ENCODE results near the gene FAHD2B. TPM values are rescaled to one million over a fixed set of nuclear protein-coding genes. Genes with fewer than 3 reads are reported as not detected.
"Not testable (repeated sequence)": the region's sequence is repeated elsewhere in the genome, so short reads cannot be mapped to it uniquely, and the experiment has no call there.

FAHD2B gene
- total and polyA plus RNA-seq, 2 donors (not counting 1 experiment from before 2014, with no cell fraction given) = 3.3 to 7.3 TPM

DNA sequence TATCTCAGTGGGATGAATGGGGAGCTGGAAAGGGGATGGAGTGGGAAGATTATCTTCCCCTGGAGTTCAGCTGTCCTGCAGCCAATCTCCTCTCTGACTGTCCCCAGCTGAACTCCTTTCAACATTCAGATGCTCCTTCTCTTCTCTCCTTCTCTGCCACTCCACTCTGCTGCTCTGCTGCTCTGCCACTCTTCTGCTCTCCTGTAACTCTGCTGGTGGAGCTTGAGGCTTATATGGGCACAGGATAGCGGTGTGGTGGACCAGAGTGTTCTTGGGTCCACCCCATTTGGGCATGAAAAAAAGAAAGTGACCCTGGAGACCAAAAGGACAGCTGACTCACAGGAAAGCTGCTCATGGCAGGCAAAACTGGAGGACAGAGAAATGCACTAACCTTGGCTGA lies 26.6 kb downstream of the FAHD2B start:
- no peak overlapping the region for H2AFZ ChIP-seq (ENCODE audit: low read length)
- no peak overlapping the region for H3K9ac ChIP-seq (ENCODE audit: insufficient read depth, low read length)

GRCh38 chr2:97067279-97068004 lies 27.2 kb downstream of the FAHD2B start:
- Histone ChIP-seq H3K9ac (ENCODE audit: insufficient read depth, low read length) (no peak overlapping the region), H4K20me1 (ENCODE audit: control insufficient read depth, extremely low read depth, insufficient read depth, low read length) (no peaks in the 10 kb centered on the region), H3K4me2 (ENCODE audit: extremely low read depth, insufficient read depth, low read length) (no peak overlapping the region), H3K4me1 (ENCODE audit: control insufficient read depth, extremely low read depth, insufficient read depth, low read length) (no peaks in the 10 kb centered on the region), H2AFZ (ENCODE audit: low read length) (no peak overlapping the region), H3K79me2 (ENCODE audit: control insufficient read depth, insufficient read depth, low read length) (no peaks in the 10 kb centered on the region), H3K36me3 (ENCODE audit: control insufficient read depth, insufficient read depth, low read length) (no peaks in the 10 kb centered on the region), H3K27ac (ENCODE audit: insufficient read depth, low read length) (no peak overlapping the region), H3K9me3 (ENCODE audit: control insufficient read depth, insufficient read depth, low read depth, low read length) (no peaks in the 10 kb centered on the region), H3K27me3 (ENCODE audit: control insufficient read depth, insufficient read depth, low read length) (peaks cover 3% of the 10 kb centered on the region), H3K4me3 (replicated peaks in 1 of 4; ENCODE audit: control extremely low read depth in 1 of 4, insufficient read depth in 1 of 4, low read depth in 3 of 4, low read length in 4 of 4) (no peak overlapping the region)
- DNase-seq (ENCODE audit: low read depth in 2 of 2) = no peak
- no peak for TF ChIP-seq EZH2 (IDR thresholded peaks at IDR 0.05; ENCODE audit: low read length, missing control alignments)
- TF ChIP-seq CTCF (conservative IDR thresholded peaks at IDR 0.05 in 1 of 2, IDR thresholded peaks at IDR 0.05 in 1 of 2; ENCODE audit: low read depth in 1 of 2, low read length in 2 of 2) = no peak

More for the DNA sequence above, 26.6 kb downstream of the FAHD2B start:
- Histone ChIP-seq H3K27ac (ENCODE audit: insufficient read depth, low read length) (no peak overlapping the region), H3K79me2 (ENCODE audit: control insufficient read depth, insufficient read depth, low read length) (no peaks in the 10 kb centered on the region), H3K4me1 (ENCODE audit: control insufficient read depth, extremely low read depth, insufficient read depth, low read length) (no peaks in the 10 kb centered on the region), H4K20me1 (ENCODE audit: control insufficient read depth, extremely low read depth, insufficient read depth, low read length) (no peaks in the 10 kb centered on the region), H3K36me3 (ENCODE audit: control insufficient read depth, insufficient read depth, low read length) (no peaks in the 10 kb centered on the region), H3K4me2 (ENCODE audit: extremely low read depth, insufficient read depth, low read length) (no peak overlapping the region), H3K27me3 (ENCODE audit: control insufficient read depth, insufficient read depth, low read length) (peaks cover 3% of the 10 kb centered on the region), H3K9me3 (ENCODE audit: control insufficient read depth, insufficient read depth, low read depth, low read length) (no peaks in the 10 kb centered on the region), H3K4me3 (replicated peaks in 1 of 4; ENCODE audit: control extremely low read depth in 1 of 4, insufficient read depth in 1 of 4, low read depth in 3 of 4, low read length in 4 of 4) (no peak overlapping the region)
- TF ChIP-seq CTCF (conservative IDR thresholded peaks at IDR 0.05 in 1 of 2, IDR thresholded peaks at IDR 0.05 in 1 of 2; ENCODE audit: low read depth in 1 of 2, low read length in 2 of 2) (no peak), EZH2 (IDR thresholded peaks at IDR 0.05; ENCODE audit: low read length, missing control alignments) (no peak)
- DNase-seq (ENCODE audit: low read depth in 2 of 2) = no peak

- DNase-seq (ENCODE audit: low read depth in 2 of 2); H3K4me3 ChIP-seq (replicated peaks in 1 of 4; ENCODE audit: control extremely low read depth in 1 of 4, insufficient read depth in 1 of 4, low read depth in 3 of 4, low read length in 4 of 4); H3K79me2 ChIP-seq (ENCODE audit: control insufficient read depth, insufficient read depth, low read length); H3K27me3 ChIP-seq (ENCODE audit: control insufficient read depth, insufficient read depth, low read length); H3K9ac ChIP-seq (ENCODE audit: insufficient read depth, low read length); H3K4me2 ChIP-seq (ENCODE audit: extremely low read depth, insufficient read depth, low read length); H2AFZ ChIP-seq (ENCODE audit: low read length); H4K20me1 ChIP-seq (ENCODE audit: control insufficient read depth, extremely low read depth, insufficient read depth, low read length); H3K4me1 ChIP-seq (ENCODE audit: control insufficient read depth, extremely low read depth, insufficient read depth, low read length); H3K9me3 ChIP-seq (ENCODE audit: control insufficient read depth, insufficient read depth, low read depth, low read length); H3K27ac ChIP-seq (ENCODE audit: insufficient read depth, low read length); H3K36me3 ChIP-seq (ENCODE audit: control insufficient read depth, insufficient read depth, low read length): not testable (repeated sequence)
These were observed 28.7 kb downstream of the FAHD2B start for GRCh38 chr2:97066030-97066429.

DNA sequence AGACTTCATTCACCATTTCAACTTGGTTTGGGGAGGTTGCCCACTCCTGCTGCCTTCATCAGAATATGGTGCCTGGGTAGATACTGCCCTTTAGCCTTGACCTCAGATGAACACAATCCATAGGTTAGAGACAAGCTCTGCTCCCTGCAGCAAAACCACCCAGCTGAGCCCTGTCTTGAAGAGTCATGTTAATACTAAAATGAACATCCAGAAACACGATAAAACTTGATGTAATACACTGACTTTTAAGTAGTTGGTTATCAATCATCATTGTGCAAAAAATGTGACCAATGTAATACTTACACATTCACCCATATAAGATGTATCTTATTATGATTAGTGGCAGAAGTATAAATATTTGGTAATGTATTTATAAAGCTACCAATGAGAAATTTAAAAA lies 32.7 kb downstream of the FAHD2B start:
- H3K36me3 ChIP-seq (ENCODE audit: control insufficient read depth, insufficient read depth, low read length); H2AFZ ChIP-seq (ENCODE audit: low read length); H3K4me2 ChIP-seq (ENCODE audit: extremely low read depth, insufficient read depth, low read length); H3K9ac ChIP-seq (ENCODE audit: insufficient read depth, low read length); H4K20me1 ChIP-seq (ENCODE audit: control insufficient read depth, extremely low read depth, insufficient read depth, low read length); H3K4me1 ChIP-seq (ENCODE audit: control insufficient read depth, extremely low read depth, insufficient read depth, low read length); H3K79me2 ChIP-seq (ENCODE audit: control insufficient read depth, insufficient read depth, low read length); H3K27me3 ChIP-seq (ENCODE audit: control insufficient read depth, insufficient read depth, low read length); H3K4me3 ChIP-seq (replicated peaks in 1 of 4; ENCODE audit: control extremely low read depth in 1 of 4, insufficient read depth in 1 of 4, low read depth in 3 of 4, low read length in 4 of 4); H3K9me3 ChIP-seq (ENCODE audit: control insufficient read depth, insufficient read depth, low read depth, low read length); H3K27ac ChIP-seq (ENCODE audit: insufficient read depth, low read length); DNase-seq (ENCODE audit: low read depth in 2 of 2): not testable (repeated sequence)

DNA sequence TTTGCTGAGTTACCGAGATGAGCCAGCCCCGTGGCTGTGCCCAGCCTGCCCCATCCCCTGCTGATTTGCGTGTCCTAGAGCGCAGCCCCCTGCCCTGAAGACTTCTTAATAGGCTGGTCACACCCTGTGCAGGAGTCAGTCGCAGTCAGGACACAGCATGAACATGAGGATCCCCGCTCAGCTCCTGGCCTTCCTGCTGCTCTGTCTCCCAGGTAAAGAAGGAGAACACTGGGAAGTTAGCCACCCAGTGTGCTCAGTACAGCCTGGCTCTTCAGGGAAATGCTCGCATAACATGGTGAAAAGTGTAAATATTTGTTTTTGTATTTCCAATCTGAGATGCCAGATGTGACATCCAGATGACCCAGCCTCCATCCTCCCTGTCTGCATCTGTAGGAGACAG lies 34.9 kb downstream of the FAHD2B start:
- H3K9me3 ChIP-seq (ENCODE audit: control insufficient read depth, insufficient read depth, low read depth, low read length); H3K9ac ChIP-seq (ENCODE audit: insufficient read depth, low read length); H2AFZ ChIP-seq (ENCODE audit: low read length); H3K4me2 ChIP-seq (ENCODE audit: extremely low read depth, insufficient read depth, low read length); H4K20me1 ChIP-seq (ENCODE audit: control insufficient read depth, extremely low read depth, insufficient read depth, low read length); H3K36me3 ChIP-seq (ENCODE audit: control insufficient read depth, insufficient read depth, low read length); H3K4me1 ChIP-seq (ENCODE audit: control insufficient read depth, extremely low read depth, insufficient read depth, low read length); H3K27ac ChIP-seq (ENCODE audit: insufficient read depth, low read length); DNase-seq (ENCODE audit: low read depth in 2 of 2); H3K27me3 ChIP-seq (ENCODE audit: control insufficient read depth, insufficient read depth, low read length); H3K4me3 ChIP-seq (replicated peaks in 1 of 4; ENCODE audit: control extremely low read depth in 1 of 4, insufficient read depth in 1 of 4, low read depth in 3 of 4, low read length in 4 of 4); H3K79me2 ChIP-seq (ENCODE audit: control insufficient read depth, insufficient read depth, low read length): not testable (repeated sequence)

All from fibroblast of lung (primary cell).